ENCODE measurements around the gene DCAF10.
"Not testable (repeated sequence)": the region's sequence is repeated elsewhere in the genome, so short reads cannot be mapped to it uniquely, and the experiment has no call there.

DCAF10 gene, protein sequence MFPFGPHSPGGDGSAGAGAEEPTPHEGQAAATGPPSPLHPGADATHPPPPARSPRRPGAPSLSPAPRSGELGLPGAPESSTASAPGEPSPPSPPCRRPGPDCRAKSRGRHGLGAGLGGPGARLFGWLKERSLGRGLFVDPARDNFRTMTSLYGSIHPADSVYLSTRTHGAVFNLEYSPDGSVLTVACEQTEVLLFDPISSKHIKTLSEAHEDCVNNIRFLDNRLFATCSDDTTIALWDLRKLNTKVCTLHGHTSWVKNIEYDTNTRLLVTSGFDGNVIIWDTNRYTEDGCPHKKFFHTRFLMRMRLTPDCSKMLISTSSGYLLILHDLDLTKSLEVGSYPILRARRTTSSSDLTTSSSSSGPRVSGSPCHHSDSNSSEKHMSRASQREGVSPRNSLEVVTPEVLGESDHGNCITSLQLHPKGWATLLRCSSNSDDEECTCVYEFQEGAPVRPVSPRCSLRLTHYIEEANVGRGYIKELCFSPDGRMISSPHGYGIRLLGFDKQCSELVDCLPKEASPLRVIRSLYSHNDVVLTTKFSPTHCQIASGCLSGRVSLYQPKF

DNA sequence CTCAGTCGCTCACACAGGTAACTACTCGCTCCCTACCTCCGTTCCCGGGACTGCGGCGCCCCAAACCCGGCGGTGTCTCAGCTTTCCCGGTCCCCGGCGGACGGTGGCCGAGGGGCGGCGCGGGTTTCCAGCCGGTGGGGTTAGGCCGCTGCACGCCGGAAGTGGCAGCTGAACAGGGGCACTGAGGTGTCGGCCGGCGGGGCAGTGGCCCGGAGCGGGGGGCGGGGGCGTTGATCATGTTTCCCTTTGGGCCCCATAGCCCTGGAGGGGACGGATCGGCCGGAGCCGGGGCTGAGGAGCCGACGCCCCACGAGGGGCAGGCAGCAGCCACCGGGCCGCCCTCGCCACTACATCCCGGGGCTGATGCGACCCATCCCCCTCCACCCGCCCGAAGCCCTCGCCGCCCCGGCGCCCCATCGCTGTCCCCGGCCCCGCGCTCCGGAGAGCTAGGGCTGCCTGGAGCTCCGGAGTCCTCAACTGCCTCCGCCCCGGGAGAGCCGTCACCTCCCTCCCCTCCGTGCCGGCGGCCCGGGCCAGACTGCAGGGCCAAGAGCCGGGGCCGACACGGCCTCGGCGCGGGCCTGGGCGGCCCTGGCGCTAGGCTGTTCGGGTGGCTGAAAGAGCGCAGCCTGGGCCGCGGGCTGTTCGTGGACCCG is at the start of gene DCAF10:
Gene DCAF10, plus strand, starts transcription at position 167 of the 656 bp plus-strand sequence. Its CDS starts 70 bp downstream, at position 237.
- H3K36me3 ChIP-seq (ENCODE audit: control insufficient read depth, insufficient read depth, low read length) = no peaks in the 10 kb centered on the region
- H3K4me1 ChIP-seq (ENCODE audit: control insufficient read depth, insufficient read depth, low read length) = no peaks in the 10 kb centered on the region
- H3K27me3 ChIP-seq (ENCODE audit: control insufficient read depth, insufficient read depth, low read length) = no peaks in the 10 kb centered on the region
- H3K27ac ChIP-seq (ENCODE audit: low read length) = no peak within 1 kb of the TSS
- WGBS (ENCODE audit: insufficient coverage, insufficient read length) = no CpG with 5 or more reads among the region's 72 CpGs
- H3K9me3 ChIP-seq (ENCODE audit: control insufficient read depth, insufficient read depth, low read length) = no peaks in the 10 kb centered on the region
- peak; percentile 48 for DNase-seq (ENCODE audit: low read depth, low spot score)
- H3K4me3 ChIP-seq (ENCODE audit: low read length) = peak within 1 kb of the TSS; percentile 79

DNA sequence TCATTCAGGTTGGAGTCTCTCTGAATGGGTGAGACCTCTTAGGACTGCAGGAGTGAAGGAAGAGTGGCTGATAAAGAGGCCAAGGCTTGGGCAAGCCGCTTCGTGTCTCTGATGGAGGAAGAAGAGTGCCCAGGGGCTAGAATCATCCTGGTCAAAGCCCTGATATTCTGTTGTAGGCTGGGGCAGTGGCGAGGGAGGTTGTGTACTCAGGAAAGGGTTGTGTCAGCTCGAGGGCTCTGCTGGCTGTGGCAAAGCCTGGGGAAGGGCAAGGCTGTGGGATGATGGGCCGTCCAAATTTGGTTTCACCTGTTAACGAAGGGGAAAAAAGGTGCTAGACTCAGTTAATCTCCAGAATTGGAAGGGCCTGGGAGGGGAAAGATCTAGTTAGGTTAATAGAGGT is 49.4 kb upstream of the DCAF10 start:
- Histone ChIP-seq H3K27ac (ENCODE audit: low read length) (no peak overlapping the region), H3K9me3 (ENCODE audit: control insufficient read depth, insufficient read depth, low read length) (no peaks in the 10 kb centered on the region), H3K27me3 (ENCODE audit: control insufficient read depth, insufficient read depth, low read length) (no peaks in the 10 kb centered on the region), H3K4me3 (ENCODE audit: low read length) (no peak overlapping the region), H3K36me3 (ENCODE audit: control insufficient read depth, insufficient read depth, low read length) (no peaks in the 10 kb centered on the region), H3K4me1 (ENCODE audit: control insufficient read depth, insufficient read depth, low read length) (peaks cover 1% of the 10 kb centered on the region; the same call in 1 of the 2 replicates)
- no peak for DNase-seq (ENCODE audit: low read depth, low spot score)
- WGBS (ENCODE audit: insufficient coverage, insufficient read length) = no CpG with 5 or more reads among the region's 6 CpGs

DNA sequence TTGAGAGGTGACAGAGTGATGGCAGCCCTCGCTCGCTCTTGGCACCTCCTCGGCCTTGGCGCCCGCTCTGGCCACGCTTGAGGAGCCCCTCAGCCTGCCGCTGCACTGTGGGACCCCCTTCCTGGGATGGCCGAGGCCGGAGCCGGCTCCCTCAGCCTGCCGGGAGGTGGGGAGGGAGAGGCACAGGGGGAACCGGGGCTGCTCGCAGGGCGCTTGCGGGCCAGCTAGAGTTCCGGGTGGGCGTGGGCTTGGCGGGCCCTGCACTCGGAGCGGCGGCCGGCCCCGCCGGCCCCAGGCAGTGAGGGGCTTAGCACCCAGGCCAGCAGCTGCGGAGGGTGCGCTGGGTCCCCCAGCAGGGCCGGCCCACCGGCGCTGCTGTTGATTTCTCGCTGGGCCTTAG is 48.9 kb upstream of the DCAF10 start:
- not testable (repeated sequence) for H3K27me3 ChIP-seq (ENCODE audit: control insufficient read depth, insufficient read depth, low read length); H3K27ac ChIP-seq (ENCODE audit: low read length); H3K9me3 ChIP-seq (ENCODE audit: control insufficient read depth, insufficient read depth, low read length); H3K4me1 ChIP-seq (ENCODE audit: control insufficient read depth, insufficient read depth, low read length); H3K4me3 ChIP-seq (ENCODE audit: low read length); H3K36me3 ChIP-seq (ENCODE audit: control insufficient read depth, insufficient read depth, low read length); DNase-seq (ENCODE audit: low read depth, low spot score)
- WGBS (ENCODE audit: insufficient coverage, insufficient read length) = no CpG with 5 or more reads among the region's 30 CpGs

DNA sequence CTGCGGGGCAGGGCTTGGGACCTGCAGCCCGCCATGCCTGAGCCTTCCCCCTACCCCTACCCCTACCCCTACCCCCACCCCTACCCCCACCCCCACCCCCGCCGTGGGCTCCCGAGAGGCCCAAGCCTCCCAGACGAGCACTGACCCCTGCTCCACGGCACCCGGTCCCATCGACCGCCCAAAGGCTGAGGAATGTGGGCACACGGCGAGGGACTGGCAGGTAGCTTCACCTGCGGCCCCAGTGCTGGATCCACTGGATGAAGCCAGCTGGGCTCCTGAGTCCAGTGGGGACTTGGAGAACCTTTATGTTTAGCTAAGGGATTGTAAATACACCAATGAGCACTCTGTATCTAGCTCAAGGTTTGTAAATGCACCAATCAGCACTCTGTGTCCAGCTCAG is 48.5 kb upstream of the DCAF10 start:
- not testable (repeated sequence) for H3K9me3 ChIP-seq (ENCODE audit: control insufficient read depth, insufficient read depth, low read length); H3K27me3 ChIP-seq (ENCODE audit: control insufficient read depth, insufficient read depth, low read length); H3K4me1 ChIP-seq (ENCODE audit: control insufficient read depth, insufficient read depth, low read length); H3K36me3 ChIP-seq (ENCODE audit: control insufficient read depth, insufficient read depth, low read length); H3K27ac ChIP-seq (ENCODE audit: low read length); H3K4me3 ChIP-seq (ENCODE audit: low read length); DNase-seq (ENCODE audit: low read depth, low spot score)
- no CpG with 5 or more reads among the region's 13 CpGs for WGBS (ENCODE audit: insufficient coverage, insufficient read length)

DNA sequence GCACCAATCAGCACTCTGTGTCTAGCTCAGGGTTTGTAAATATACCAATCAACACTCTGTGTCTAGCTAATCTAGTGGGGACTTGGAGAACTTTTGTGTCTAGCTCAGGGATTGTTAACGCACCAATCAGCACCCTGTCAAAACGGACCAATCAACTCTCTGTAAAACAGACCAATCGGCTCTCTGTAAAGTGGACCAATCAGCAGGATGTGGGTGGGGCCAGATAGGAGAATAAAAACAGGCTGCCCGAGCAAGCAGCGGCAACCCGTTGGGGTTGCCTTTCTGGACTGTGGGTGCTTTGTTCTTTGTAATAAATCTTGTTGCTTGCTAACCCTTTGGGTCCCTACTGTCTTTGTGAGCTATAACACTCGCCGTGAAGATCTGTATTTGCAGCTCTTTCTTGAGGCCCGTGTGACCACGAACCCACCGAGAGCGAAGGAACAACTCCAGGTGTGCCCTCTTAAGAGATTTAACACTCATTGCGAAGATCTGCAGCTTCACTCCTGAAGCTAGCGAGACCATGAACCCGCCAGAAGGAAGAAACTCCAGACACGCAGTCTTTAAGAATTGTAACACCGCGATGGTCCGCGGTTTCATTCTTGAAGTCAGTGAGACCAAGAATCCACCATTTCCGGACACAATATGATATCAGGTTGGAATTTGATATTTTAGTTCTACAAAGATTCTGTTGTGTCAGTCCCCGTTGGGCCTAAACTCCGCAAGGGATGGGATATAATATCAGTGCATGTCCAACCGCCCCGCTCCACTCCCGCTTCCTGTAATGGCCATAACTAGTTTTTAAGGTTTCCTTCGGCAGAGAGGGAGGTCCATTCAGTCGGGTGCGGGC is 47.7 kb upstream of the DCAF10 start:
- DNase-seq (ENCODE audit: low read depth, low spot score) = no peak
- no CpG with 5 or more reads among the region's 29 CpGs for WGBS (ENCODE audit: insufficient coverage, insufficient read length)
- H3K4me3 ChIP-seq (ENCODE audit: low read length) = no peak overlapping the region; the same call in 1 of the 2 replicates
- H3K9me3 ChIP-seq (ENCODE audit: control insufficient read depth, insufficient read depth, low read length) = no peaks in the 10 kb centered on the region
- no peaks in the 10 kb centered on the region for H3K27me3 ChIP-seq (ENCODE audit: control insufficient read depth, insufficient read depth, low read length)
- no peak overlapping the region for H3K27ac ChIP-seq (ENCODE audit: low read length)
- no peaks in the 10 kb centered on the region for H3K36me3 ChIP-seq (ENCODE audit: control insufficient read depth, insufficient read depth, low read length)
- peaks cover 1% of the 10 kb centered on the region; the same call in 1 of the 2 replicates for H3K4me1 ChIP-seq (ENCODE audit: control insufficient read depth, insufficient read depth, low read length)

DNA sequence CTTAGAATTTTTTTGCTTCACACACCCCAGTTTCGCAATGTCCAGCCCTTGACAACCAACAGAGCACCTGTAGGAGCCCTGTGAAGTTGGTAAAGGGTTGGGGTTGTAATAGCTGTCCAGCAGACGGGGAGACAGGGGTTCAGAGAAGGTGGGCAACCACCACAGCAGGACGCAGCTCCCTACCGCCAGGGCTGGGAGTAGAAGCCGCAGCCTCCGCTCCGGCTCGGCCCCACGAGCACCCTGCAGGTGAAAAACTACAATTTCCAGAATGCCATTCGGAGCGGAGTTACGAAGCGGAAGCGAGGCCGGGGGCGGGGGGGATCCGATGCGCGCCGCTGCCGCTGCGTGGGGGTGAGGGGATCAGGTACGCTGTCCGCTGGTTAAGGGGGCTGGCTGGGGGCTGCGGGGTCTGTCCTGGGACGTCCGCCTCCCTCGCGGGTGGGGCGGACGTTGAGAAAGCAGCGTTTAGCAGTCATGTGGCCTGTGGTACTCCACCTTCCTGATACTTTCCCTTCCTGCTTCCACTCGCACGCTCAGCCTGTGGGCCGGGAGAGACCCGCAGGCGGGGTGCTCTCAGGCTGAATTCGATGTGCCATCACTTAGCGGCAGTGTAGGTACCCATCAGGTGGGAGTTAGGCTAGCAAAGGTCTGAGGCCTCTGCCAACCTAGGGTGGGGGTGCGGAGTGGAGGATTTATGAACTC is 47.0 kb upstream of the DCAF10 start, which contains the start of gene TRMT10B:
Gene TRMT10B, plus strand, starts transcription at position 317 of the 702 bp plus-strand sequence. CDS start 8,127 bp downstream, outside the sequence.
- Histone ChIP-seq H3K27ac (ENCODE audit: low read length) (no peak within 1 kb of the TSS), H3K36me3 (ENCODE audit: control insufficient read depth, insufficient read depth, low read length) (no peaks in the 10 kb centered on the region), H3K4me3 (ENCODE audit: low read length) (peak within 1 kb of the TSS; percentile 89), H3K9me3 (ENCODE audit: control insufficient read depth, insufficient read depth, low read length) (no peaks in the 10 kb centered on the region), H3K4me1 (ENCODE audit: control insufficient read depth, insufficient read depth, low read length) (peaks cover 1% of the 10 kb centered on the region; the same call in 1 of the 2 replicates), H3K27me3 (ENCODE audit: control insufficient read depth, insufficient read depth, low read length) (no peaks in the 10 kb centered on the region)
- DNase-seq (ENCODE audit: low read depth, low spot score) = peak; percentile 27
- no CpG with 5 or more reads among the region's 40 CpGs for WGBS (ENCODE audit: insufficient coverage, insufficient read length)

DNA sequence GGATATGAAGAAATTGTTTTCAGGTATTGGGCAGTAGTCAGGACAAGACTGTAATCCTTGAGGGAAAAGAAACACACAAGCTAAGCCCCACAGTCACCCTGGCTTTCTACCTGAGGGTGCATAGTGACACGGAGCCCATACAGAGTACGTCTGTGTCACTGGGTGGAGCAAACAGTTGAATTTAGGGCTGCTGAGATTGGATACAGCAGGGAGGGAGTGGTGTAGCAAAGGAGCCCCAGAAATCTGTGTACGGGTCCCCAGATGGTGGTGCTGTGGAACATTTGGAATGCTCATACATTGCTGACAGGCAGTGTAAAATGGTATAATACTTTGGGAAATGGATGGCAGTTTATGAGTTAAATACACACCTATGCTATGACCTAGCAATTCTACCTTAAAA is 41.9 kb upstream of the DCAF10 start:
- H3K27ac ChIP-seq (ENCODE audit: low read length) = no peak overlapping the region
- no peak for DNase-seq (ENCODE audit: low read depth, low spot score)
- H3K4me1 ChIP-seq (ENCODE audit: control insufficient read depth, insufficient read depth, low read length) = no peaks in the 10 kb centered on the region
- no peaks in the 10 kb centered on the region for H3K9me3 ChIP-seq (ENCODE audit: control insufficient read depth, insufficient read depth, low read length)
- H3K4me3 ChIP-seq (ENCODE audit: low read length) = no peak overlapping the region
- no peaks in the 10 kb centered on the region for H3K36me3 ChIP-seq (ENCODE audit: control insufficient read depth, insufficient read depth, low read length)
- no CpG with 5 or more reads among the region's 3 CpGs for WGBS (ENCODE audit: insufficient coverage, insufficient read length)
- no peaks in the 10 kb centered on the region for H3K27me3 ChIP-seq (ENCODE audit: control insufficient read depth, insufficient read depth, low read length)

DNA sequence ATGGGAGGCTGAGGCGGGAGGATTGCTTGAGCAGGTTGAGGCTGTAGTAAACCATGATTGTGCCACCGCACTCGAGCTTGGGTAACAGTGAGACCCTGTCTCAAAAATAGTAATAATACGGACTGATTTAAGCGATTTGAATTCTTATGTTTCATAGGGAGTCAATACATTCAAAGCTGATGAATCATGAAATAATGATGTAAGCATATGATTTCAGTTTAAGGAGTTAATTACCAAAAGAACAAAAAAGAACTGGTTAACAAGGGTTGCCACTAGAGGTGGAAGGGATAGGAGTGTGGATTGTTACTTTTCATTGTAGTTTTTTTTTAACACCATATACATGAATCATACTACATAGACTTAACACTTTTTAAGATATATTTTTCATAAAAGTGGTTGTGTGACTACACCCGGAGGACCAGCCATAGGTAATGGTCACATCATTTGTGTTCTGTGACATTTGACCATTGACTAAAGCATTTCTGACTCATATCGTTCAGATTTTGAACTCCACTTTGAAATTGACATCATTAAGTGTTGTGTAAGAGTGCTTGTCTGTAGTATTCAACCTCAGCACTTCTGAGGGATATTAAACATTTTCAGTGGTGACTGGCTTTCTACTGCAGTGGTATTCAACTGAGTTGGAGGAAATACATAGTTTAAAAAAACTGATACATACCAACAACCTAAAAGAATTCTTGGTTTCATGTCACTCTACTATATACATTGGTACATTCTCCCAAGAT is 40.0 kb upstream of the DCAF10 start:
- no peaks in the 10 kb centered on the region for H3K27me3 ChIP-seq (ENCODE audit: control insufficient read depth, insufficient read depth, low read length)
- WGBS (ENCODE audit: insufficient coverage, insufficient read length) = no CpG with 5 or more reads among the region's 7 CpGs
- no peak overlapping the region for H3K4me3 ChIP-seq (ENCODE audit: low read length)
- H3K36me3 ChIP-seq (ENCODE audit: control insufficient read depth, insufficient read depth, low read length) = no peaks in the 10 kb centered on the region
- no peaks in the 10 kb centered on the region for H3K9me3 ChIP-seq (ENCODE audit: control insufficient read depth, insufficient read depth, low read length)
- H3K27ac ChIP-seq (ENCODE audit: low read length) = no peak overlapping the region
- DNase-seq (ENCODE audit: low read depth, low spot score) = no peak
- H3K4me1 ChIP-seq (ENCODE audit: control insufficient read depth, insufficient read depth, low read length) = no peaks in the 10 kb centered on the region

DNA sequence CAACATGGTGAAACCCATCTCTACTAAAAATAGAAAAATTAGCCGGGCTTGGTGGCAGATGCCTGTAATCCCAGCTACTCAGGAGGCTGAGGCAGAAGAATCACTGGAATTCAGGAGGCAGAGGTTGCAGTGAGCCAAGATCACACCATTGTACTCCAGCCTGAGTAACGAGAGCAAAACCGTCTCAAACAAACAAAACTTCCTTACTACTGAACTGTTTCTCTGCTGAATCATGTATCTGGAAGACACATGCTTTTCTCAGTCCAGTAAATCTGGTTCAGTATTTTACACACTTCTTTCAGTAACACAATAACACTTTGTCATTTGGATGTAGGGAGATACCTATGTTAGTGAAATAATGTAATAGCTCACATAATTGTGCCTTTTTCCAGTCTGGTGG is 39.1 kb upstream of the DCAF10 start:
- H3K4me3 ChIP-seq (ENCODE audit: low read length) = no peak overlapping the region
- no peak for DNase-seq (ENCODE audit: low read depth, low spot score)
- no peak overlapping the region for H3K27ac ChIP-seq (ENCODE audit: low read length)
- no peaks in the 10 kb centered on the region for H3K4me1 ChIP-seq (ENCODE audit: control insufficient read depth, insufficient read depth, low read length)
- no peaks in the 10 kb centered on the region for H3K36me3 ChIP-seq (ENCODE audit: control insufficient read depth, insufficient read depth, low read length)
- no peaks in the 10 kb centered on the region for H3K27me3 ChIP-seq (ENCODE audit: control insufficient read depth, insufficient read depth, low read length)
- no peaks in the 10 kb centered on the region for H3K9me3 ChIP-seq (ENCODE audit: control insufficient read depth, insufficient read depth, low read length)
- WGBS (ENCODE audit: insufficient coverage, insufficient read length) = no CpG with 5 or more reads among the region's 3 CpGs
